Right lobe of liver (tissue), 4 donors: Measurements from ENCODE around the gene PTPRN2.

Source experiments
- CTCF ChIP-seq, 4 donors: fragments of 200-600 bp in 3 of 4; fragments of 450-650 bp in 1 of 4; IDR thresholded peaks; one replicate each; pipeline versions ENCODE4 v1.5.1 to v1.8.0; 2016 to 2022; ENCODE audit warnings: antibody characterized with exemption in 4 of 4, mild to moderate bottlenecking in 2 of 4
- POLR2A ChIP-seq: fragments of 450-650 bp; IDR thresholded peaks from one replicate; pipeline ENCODE4 v1.6.1; 2017; ENCODE audit warnings: antibody characterized with exemption, mild to moderate bottlenecking
- donor health status: DM: no; HTN: no; CAD: no.
- donor health status: DM: no; HTN: no; CAD: no.
- donor health status: DM: no; HTN: yes; CAD: no.

GRCh38 chr7:158120316-158120715 lies 467.3 kb downstream of the PTPRN2 start:
- TF ChIP-seq POLR2A (no peak), CTCF (IDR thresholded peaks at IDR 0.05) (no peak)
